H9 (cell line): Measurements from ENCODE around the gene SH3BP5L. TPM values are rescaled to one million over a fixed set of nuclear protein-coding genes. Genes with fewer than 3 reads are reported as not detected.

Source experiments
- DNase-seq: peaks from one replicate; pipeline ENCODE4 v3.0.0-alpha.2; 2017
- H2AFZ ChIP-seq: one replicate; pipeline ENCODE4 v1.6.1; 2013; ENCODE audit warnings: mild to moderate bottlenecking, low read length, control low read depth, moderate library complexity
- H2AK5ac ChIP-seq: 2 replicates; pipeline ENCODE4 v1.6.1; 2013; ENCODE audit warnings: low read length, control low read depth, mixed read lengths; ENCODE audit not compliant: insufficient read length
- H2BK120ac ChIP-seq: one replicate; pipeline ENCODE4 v1.6.1; 2013; ENCODE audit warnings: low read depth, mild to moderate bottlenecking, low read length, control low read depth, inconsistent platforms; ENCODE audit not compliant: poor library complexity, severe bottlenecking
- H2BK12ac ChIP-seq: 2 replicates; pipeline ENCODE4 v1.6.1; 2013; ENCODE audit warnings: low read length, control low read depth, mixed read lengths, low read depth; ENCODE audit not compliant: insufficient read length
- H2BK15ac ChIP-seq: 2 replicates; pipeline ENCODE4 v1.6.1; 2013; ENCODE audit warnings: low read depth, low read length, control low read depth
- H2BK20ac ChIP-seq: one replicate; pipeline ENCODE4 v1.6.1; 2013; ENCODE audit warnings: low read depth, mild to moderate bottlenecking, low read length, control low read depth, inconsistent platforms; ENCODE audit not compliant: poor library complexity, severe bottlenecking
- H2BK5ac ChIP-seq: 2 replicates; pipeline ENCODE4 v1.6.1; 2013; ENCODE audit warnings: low read length, control low read depth, mixed read lengths; ENCODE audit not compliant: insufficient read length
- H3K14ac ChIP-seq: 2 replicates; pipeline ENCODE4 v1.6.1; 2013; ENCODE audit warnings: low read length, control low read depth; ENCODE audit not compliant: insufficient read depth
- H3K18ac ChIP-seq: 2 replicates; pipeline ENCODE4 v1.6.1; 2013; ENCODE audit warnings: low read depth, mild to moderate bottlenecking, mixed read lengths, low read length, control low read depth; ENCODE audit not compliant: insufficient read length
- H3K23ac ChIP-seq: 2 replicates; pipeline ENCODE4 v1.6.1; 2013; ENCODE audit warnings: low read length, control low read depth, mixed read lengths, low read depth; ENCODE audit not compliant: insufficient read length
- H3K23me2 ChIP-seq: 2 replicates; pipeline ENCODE4 v1.6.1; 2013; ENCODE audit warnings: low read depth, mild to moderate bottlenecking, mixed read lengths, low read length, control low read depth; ENCODE audit not compliant: insufficient read length, poor library complexity, severe bottlenecking
- H3K27ac ChIP-seq: 2 replicates; pipeline ENCODE4 v1.5.1; 2013; ENCODE audit warnings: low read length, control low read depth, mixed read lengths, low read depth; ENCODE audit not compliant: insufficient read length
- H3K27me3 ChIP-seq: 2 replicates; pipeline ENCODE4 v1.6.1; 2013; ENCODE audit warnings: low read length, control low read depth, inconsistent platforms; ENCODE audit not compliant: insufficient read depth
- H3K4ac ChIP-seq: 2 replicates; pipeline ENCODE4 v1.6.1; 2013; ENCODE audit warnings: low read depth, mild to moderate bottlenecking, control low read depth, inconsistent platforms, low read length, moderate library complexity
- H3K4me1 ChIP-seq: 2 replicates; pipeline ENCODE4 v1.6.1; 2013; ENCODE audit warnings: low read length, control low read depth, inconsistent platforms; ENCODE audit not compliant: insufficient read depth
- H3K4me2 ChIP-seq: 2 replicates; pipeline ENCODE4 v1.6.1; 2013; ENCODE audit warnings: low read length, control low read depth, mixed read lengths; ENCODE audit not compliant: insufficient read length, insufficient read depth
- H3K56ac ChIP-seq: 2 replicates; pipeline ENCODE4 v1.6.1; 2013; ENCODE audit warnings: low read depth, mild to moderate bottlenecking, mixed read lengths, low read length, control low read depth; ENCODE audit not compliant: insufficient read length
- H3K79me1 ChIP-seq: 2 replicates; pipeline ENCODE4 v1.6.1; 2013; ENCODE audit warnings: low read depth, mild to moderate bottlenecking, moderate library complexity, low read length, control low read depth, inconsistent platforms; ENCODE audit not compliant: insufficient read depth, poor library complexity, severe bottlenecking
- H3K79me2 ChIP-seq: 2 replicates; pipeline ENCODE4 v1.6.1; 2013; ENCODE audit warnings: low read length, control low read depth, inconsistent platforms; ENCODE audit not compliant: insufficient read depth
- H3K9ac ChIP-seq: 2 replicates; pipeline ENCODE4 v1.6.1; 2013; ENCODE audit warnings: low read length, control low read depth, mixed read lengths; ENCODE audit not compliant: insufficient read length; ENCODE audit errors: extremely low read depth
- H3K9me3 ChIP-seq: one replicate; pipeline ENCODE4 v1.6.1; 2013; ENCODE audit warnings: low read depth, low read length, inconsistent platforms; ENCODE audit not compliant: control insufficient read depth
- H3T11ph ChIP-seq: one replicate; pipeline ENCODE4 v1.6.1; 2013; ENCODE audit warnings: mild to moderate bottlenecking, low read length, control low read depth, inconsistent platforms
- H4K20me1 ChIP-seq: one replicate; pipeline ENCODE4 v1.6.1; 2013; ENCODE audit not compliant: control insufficient read depth, insufficient read length, insufficient read depth
- H4K5ac ChIP-seq: 2 replicates; pipeline ENCODE4 v1.6.1; 2013; ENCODE audit warnings: low read depth, mild to moderate bottlenecking, mixed read lengths, low read length, control low read depth; ENCODE audit not compliant: insufficient read length
- H4K8ac ChIP-seq: replicated peaks from 2 replicates; pipeline ENCODE4 v1.6.1; 2013; ENCODE audit warnings: low read length, control low read depth, mixed read lengths, low read depth; ENCODE audit not compliant: insufficient read length
- H4K91ac ChIP-seq: 2 replicates; pipeline ENCODE4 v1.6.1; 2013; ENCODE audit warnings: low read depth, mild to moderate bottlenecking, moderate library complexity, mixed read lengths, low read length, control low read depth; ENCODE audit not compliant: insufficient read length
- H3K27ac Mint-ChIP-seq, 3 experiments: 2 replicates in 2 of 3; 3 replicates in 1 of 3; pipeline ENCODE4 v1.8.0; 2020 to 2021; ENCODE audit warnings: mixed read lengths in 3 of 3, mild to moderate bottlenecking in 1 of 3, moderate library complexity in 1 of 3
- H3K27me3 Mint-ChIP-seq: 2 replicates; pipeline ENCODE4 v1.8.0; 2021; ENCODE audit warnings: low read depth, mild to moderate bottlenecking, moderate library complexity, mixed read lengths
- H3K36me3 Mint-ChIP-seq, 3 experiments: 2 replicates in 2 of 3; 3 replicates in 1 of 3; pipeline ENCODE4 v1.8.0; 2020 to 2021; ENCODE audit warnings: low read depth in 3 of 3, mixed read lengths in 3 of 3; ENCODE audit not compliant: insufficient read depth in 1 of 3
- H3K4me1 Mint-ChIP-seq, 2 experiments: 2 replicates each; pipeline ENCODE4 v1.8.0; 2020; ENCODE audit warnings: mixed read lengths in 2 of 2
- H3K4me3 Mint-ChIP-seq, 2 experiments: 2 replicates in 1 of 2; 3 replicates in 1 of 2; pipeline ENCODE4 v1.8.0; 2020 to 2021; ENCODE audit warnings: mild to moderate bottlenecking in 2 of 2, mixed read lengths in 2 of 2, moderate library complexity in 1 of 2
- H3K9me3 Mint-ChIP-seq, 2 experiments: 2 replicates in 1 of 2; 3 replicates in 1 of 2; pipeline ENCODE4 v1.8.0; 2020; ENCODE audit warnings: mild to moderate bottlenecking in 2 of 2, mixed read lengths in 2 of 2, moderate library complexity in 1 of 2
- WGBS: extraction: QIAGEN DNeasy Blood & Tissue Kit; methylation state at CpG from one replicate; pipeline ENCODE4 v1.1.7; 2013; ENCODE audit warnings: missing lambda C conversion rate, low lambda C conversion rate, mixed read lengths; ENCODE audit not compliant: insufficient read length; ENCODE audit errors: extremely low coverage; 5-methylcytosine and 5-hydroxymethylcytosine counted together
- total RNA-seq: library from RNA; stranded (reverse); gene quantifications from 2 replicates; pipeline ENCODE4 v1.2.1, GENCODE V29; 2021
- TF ChIP-seq, protein P1 (sequence below): fragments of 200-600 bp; sonication (generic); conservative IDR thresholded peaks from 3 replicates; pipeline ENCODE4 v1.8.0; 2021; ENCODE audit warnings: antibody characterized with exemption, mild to moderate bottlenecking

SH3BP5L gene
- total RNA-seq, 1 experiment from 2014 or later, result 27.6 TPM

DNA sequence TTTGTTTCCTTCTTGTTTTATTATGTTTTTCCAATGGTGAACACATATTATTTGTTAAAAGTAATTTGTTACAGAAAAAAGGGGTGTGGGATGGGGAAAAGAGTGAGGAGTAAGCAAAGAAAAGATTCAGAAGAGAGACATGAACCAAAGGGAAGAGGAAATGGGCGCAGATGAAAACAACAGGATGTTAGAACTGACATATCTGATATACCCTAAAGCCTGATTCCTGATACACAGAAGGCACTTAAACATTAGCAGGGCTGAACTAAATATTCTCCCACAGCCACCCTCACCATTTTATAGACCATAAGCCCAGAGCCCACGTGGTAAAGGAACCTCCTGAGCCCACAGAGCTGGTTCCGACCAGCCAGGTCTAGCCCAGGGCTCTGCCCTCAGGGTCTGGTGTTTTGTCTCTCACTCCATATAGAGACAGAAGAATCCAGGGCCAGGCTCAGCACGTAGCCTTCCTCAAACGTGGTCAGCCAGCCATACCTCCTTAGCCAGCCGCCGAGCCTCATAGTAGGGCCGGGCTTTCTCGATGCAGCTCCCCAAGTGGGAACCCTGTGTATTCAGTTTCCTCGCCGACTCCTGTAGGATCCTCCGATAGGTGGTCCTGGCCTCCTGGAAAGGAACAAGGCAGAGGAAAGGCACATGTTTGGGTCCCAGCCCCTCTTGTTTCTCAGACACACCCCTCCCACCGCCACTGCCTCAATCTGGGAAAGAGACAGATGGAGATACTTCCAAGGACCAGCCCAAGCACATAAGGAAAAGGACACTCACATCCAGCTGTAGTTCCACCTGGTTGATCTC, 9.5 kb downstream of the SH3BP5L start:
- Histone ChIP-seq H2BK12ac (no peak overlapping the region), H2AFZ (no peak overlapping the region), H4K20me1 (no peaks in the 10 kb centered on the region), H3T11ph (no peak overlapping the region), H2BK15ac (no peak overlapping the region), H3K79me1 (no peaks in the 10 kb centered on the region), H3K18ac (no peak overlapping the region), H3K14ac (no peak overlapping the region), H3K27ac (no peak overlapping the region), H2BK120ac (no peak overlapping the region), H3K4me2 (no peak overlapping the region), H3K27me3 (no peaks in the 10 kb centered on the region), H2AK5ac (no peak overlapping the region), H3K79me2 (no peaks in the 10 kb centered on the region; the same call in 1 of the 2 replicates), H3K9me3 (no peaks in the 10 kb centered on the region), H3K4ac (no peak overlapping the region), H4K91ac (no peak overlapping the region), H3K9ac (no peak overlapping the region), H2BK20ac (no peak overlapping the region), H3K56ac (no peak overlapping the region), H3K23me2 (no peaks in the 10 kb centered on the region), H4K5ac (no peak overlapping the region), H2BK5ac (no peak overlapping the region), H3K4me1 (peaks cover 2% of the 10 kb centered on the region; the same call in 1 of the 2 replicates), H3K23ac (no peak overlapping the region), H4K8ac (no peak overlapping the region)
- Mint-ChIP-seq H3K4me1 (peaks cover 21 to 27% of the 10 kb centered on the region in 2 experiments), H3K27ac (peak overlapping the region; percentile 9 to 93 (median 90); a peak in 3 of 7 replicates), H3K36me3 (peaks cover 30 to 67% (median 65%) of the 10 kb centered on the region in 3 experiments), H3K9me3 (no peaks in the 10 kb centered on the region), H3K4me3 (no peak overlapping the region; a peak in 1 of 5 replicates), H3K27me3 (no peaks in the 10 kb centered on the region)
- TF ChIP-seq, protein P1, sequence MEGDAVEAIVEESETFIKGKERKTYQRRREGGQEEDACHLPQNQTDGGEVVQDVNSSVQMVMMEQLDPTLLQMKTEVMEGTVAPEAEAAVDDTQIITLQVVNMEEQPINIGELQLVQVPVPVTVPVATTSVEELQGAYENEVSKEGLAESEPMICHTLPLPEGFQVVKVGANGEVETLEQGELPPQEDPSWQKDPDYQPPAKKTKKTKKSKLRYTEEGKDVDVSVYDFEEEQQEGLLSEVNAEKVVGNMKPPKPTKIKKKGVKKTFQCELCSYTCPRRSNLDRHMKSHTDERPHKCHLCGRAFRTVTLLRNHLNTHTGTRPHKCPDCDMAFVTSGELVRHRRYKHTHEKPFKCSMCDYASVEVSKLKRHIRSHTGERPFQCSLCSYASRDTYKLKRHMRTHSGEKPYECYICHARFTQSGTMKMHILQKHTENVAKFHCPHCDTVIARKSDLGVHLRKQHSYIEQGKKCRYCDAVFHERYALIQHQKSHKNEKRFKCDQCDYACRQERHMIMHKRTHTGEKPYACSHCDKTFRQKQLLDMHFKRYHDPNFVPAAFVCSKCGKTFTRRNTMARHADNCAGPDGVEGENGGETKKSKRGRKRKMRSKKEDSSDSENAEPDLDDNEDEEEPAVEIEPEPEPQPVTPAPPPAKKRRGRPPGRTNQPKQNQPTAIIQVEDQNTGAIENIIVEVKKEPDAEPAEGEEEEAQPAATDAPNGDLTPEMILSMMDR, result no peak
- DNase-seq, result no peak
- no CpG with 5 or more reads among the region's 13 CpGs for WGBS
